Erythroblast (primary cell): ENCODE measurements around the gene NDUFB3.
"Not testable (repeated sequence)": the region's sequence is repeated elsewhere in the genome, so short reads cannot be mapped to it uniquely, and the experiment has no call there.

Experiments
- DNase-seq, 2 experiments: peaks; one replicate each; lab custom pipeline; 2025; lab: John Stamatoyannopoulos, UW
- GATA1 ChIP-seq: IDR thresholded peaks from 2 replicates; pipeline ENCODE4 v1.6.1; 2011; ENCODE audit warnings: low read depth, mild to moderate bottlenecking, control low read depth, low read length, moderate library complexity
- POLR2A ChIP-seq: IDR thresholded peaks from 2 replicates; pipeline ENCODE4 v1.6.1; 2011; ENCODE audit warnings: mild to moderate bottlenecking, low read length

NDUFB3 gene

DNA sequence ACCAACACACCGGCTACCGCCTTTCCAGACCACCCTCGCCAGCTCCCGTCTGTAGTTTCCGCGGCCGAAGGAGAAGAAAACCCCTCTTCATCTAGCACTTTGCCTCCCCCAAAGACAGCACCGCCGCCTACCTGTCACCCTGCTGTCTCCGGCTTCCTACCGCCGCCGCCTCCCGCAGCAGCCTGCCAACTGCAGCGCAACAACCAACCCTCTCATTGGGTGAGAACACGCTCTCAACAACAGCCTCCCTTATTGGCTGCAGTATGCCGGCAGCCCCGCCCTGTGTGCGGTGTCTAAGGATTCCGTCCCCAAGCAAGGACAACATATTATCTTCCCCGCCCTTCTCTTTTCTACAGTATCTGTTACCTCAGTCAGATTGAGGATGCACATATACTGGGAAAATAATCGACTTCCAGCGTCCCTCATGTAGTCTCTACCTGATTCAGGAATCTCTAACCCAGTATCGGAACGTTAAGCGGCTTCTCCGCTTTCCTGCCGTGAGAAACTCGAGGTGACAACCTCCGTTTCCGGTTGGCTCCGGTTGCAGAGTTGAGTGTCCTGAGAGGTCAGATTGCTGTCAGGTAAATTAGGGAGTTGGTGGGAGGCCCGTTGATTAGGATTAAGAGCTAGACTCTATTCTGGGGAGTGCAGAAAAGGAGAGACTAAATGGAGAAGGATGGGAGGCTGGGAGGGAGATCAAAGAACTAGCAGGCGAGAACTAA is at the start of gene NDUFB3, which contains the start of gene HYCC2:
TSS of gene NDUFB3 (plus strand) at position 523 of the 722 bp plus-strand sequence. CDS start 6,882 bp downstream, outside the sequence.
TSS of gene HYCC2 (minus strand) at position 193 of the 722 bp plus-strand sequence. CDS start 47,662 bp downstream, outside the sequence.
- TF ChIP-seq POLR2A (peak; percentile 92), GATA1 (no peak)

DNA sequence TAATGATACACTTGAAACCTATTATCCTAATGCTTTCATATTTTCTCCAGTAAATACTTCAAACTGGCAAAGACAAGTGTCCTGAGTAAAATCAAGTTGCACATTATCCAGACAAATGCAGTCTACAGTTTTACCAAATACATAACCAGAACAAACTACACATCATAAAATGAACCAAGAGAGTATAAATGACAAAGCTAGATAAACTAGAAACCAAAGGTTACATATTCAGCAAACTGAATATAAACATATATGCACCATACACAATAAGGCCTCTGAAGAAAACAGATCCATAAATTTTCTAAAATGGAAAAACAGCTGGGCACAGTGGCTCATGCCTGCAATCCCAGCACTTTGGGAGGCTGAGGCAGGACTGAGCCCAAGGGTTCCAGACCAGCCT is 47.3 kb upstream of the NDUFB3 start:
- TF ChIP-seq GATA1 = no peak
- TF ChIP-seq POLR2A = no peak
- DNase-seq = no peak

More for the DNA sequence above, at the start of gene NDUFB3, which contains the start of gene HYCC2:
- peak; percentile 98 to 99 for DNase-seq

DNA sequence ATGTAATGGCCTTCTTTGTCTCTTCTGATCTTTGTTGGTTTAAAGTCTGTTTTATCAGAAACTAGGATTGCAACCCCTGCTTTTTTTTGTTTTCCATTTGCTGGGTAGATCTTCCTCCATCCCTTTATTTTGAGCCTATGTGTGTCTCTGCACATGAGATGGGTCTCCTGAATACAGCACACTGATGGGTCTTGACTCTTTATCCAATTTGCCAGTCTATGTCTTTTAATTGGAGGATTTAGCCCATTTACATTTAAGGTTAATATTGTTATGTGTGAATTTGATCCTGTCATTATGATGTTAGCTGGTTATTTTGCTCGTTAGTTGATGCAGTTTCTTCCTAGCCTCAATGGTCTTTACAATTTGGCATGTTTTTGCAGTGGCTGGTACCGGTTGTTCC is 37.4 kb upstream of the NDUFB3 start:
- not testable (repeated sequence) for DNase-seq

DNA sequence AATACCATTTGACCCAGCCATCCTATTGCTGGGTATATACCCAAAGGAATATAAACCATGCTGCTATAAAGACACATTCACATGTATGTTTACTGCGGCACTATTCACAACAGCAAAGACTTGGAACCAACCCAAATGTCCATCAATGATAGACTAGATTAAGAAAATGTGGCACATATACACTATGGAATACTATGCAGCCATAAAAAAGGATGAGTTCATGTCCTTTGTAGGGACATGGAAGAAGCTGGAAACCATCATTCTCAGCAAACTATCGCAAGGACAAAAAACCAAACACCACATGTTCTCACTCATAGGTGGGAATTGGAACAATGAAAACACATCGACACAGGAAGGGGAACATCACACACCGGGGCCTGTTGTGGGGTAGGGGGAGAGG is 33.4 kb upstream of the NDUFB3 start:
- not testable (repeated sequence) for DNase-seq

DNA sequence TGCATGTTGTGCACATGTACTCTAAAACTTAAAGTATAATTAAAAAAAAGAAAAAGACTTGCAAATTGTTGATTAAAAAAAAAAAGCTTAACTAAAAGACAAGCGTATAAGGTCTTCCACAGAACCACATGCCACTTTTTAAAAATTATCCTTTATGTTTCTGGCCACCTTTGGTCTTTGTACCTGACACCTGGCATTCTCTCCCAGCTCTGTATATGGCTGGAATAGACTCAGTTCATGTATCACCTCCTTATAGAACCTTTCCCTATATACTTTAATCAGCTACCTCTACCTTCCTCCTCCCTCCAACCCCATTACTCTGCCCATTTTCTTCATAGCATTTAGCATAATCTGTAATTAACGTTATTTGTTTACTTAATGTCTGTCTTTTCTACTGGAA is 32.9 kb upstream of the NDUFB3 start:
- no peak for DNase-seq
- TF ChIP-seq POLR2A (no peak), GATA1 (no peak)

DNA sequence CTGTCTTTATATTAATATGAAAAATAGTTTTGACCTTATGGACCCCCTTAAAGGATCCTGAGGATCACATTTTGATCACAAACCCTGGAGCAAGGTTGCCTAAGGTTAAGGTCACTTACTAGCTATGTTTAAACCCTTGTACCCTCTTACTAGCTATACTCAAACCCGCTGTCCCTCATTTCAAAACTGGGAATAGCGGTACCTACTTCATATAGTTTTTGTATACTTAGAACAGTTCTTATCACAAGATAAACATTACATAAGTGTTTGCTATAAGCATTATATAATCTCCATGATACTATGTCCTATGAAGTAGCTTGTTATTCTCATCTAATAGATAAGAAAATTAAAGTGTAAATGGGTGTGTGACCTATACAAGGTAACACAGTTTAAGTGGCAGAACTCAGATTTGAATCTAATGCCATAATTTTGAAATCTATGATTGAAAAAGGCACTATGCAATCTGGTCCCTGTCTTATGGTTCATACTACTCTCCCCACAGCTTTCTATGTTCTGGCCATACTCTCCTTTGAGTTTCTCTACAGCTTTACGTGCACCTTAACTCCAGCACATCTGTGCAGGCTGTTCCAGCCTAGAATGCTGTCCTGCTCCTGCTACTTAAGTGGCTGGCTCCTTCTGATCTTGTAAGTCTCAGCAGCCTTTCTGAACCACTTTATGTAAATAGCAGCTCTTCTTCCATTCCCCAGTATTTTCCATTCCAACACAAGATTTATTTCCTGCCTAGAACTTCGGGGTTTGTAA is 30.8 kb upstream of the NDUFB3 start:
- TF ChIP-seq GATA1 = no peak
- no peak for DNase-seq

DNA sequence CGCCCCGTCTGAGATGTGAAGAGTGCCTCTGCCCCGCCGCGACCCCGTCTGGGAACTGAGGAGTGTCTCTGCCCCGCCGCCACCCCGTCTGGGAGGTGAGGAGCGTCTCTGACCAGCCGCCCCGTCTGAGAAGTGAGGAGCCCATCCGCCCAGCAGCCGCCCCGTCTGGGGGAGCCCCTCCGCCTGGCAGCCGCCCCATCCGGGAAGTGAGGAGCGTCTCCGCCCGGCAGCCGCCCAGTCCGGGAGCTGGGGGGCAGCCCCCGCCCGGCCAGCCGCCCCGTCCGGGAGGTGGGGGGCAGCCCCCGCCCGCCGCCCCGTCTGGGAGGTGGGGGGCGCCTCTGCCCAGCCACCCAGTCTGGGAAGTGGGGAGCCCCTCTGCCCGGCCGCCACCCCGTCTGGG is 29.4 kb upstream of the NDUFB3 start:
- DNase-seq = not testable (repeated sequence)

DNA sequence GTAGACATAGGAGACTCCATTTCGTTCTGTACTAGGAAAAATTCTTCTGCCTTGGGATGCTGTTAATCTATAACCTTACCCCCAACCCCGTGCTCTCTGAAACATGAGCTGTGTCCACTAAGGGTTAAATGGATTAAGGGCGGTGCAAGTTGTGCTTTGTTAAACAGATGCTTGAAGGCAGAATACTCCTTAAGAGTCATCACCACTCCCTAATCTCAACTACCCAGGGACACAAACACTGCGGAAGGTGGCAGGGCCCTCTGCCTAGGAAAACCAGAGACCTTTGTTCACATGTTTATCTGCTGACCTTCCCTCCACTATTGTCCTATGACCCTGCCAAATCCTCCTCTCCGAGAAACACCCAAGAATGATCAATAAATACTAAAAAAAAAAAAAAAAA is 28.8 kb upstream of the NDUFB3 start:
- peak in 1 of 2 experiments; percentile 5 for DNase-seq

DNA sequence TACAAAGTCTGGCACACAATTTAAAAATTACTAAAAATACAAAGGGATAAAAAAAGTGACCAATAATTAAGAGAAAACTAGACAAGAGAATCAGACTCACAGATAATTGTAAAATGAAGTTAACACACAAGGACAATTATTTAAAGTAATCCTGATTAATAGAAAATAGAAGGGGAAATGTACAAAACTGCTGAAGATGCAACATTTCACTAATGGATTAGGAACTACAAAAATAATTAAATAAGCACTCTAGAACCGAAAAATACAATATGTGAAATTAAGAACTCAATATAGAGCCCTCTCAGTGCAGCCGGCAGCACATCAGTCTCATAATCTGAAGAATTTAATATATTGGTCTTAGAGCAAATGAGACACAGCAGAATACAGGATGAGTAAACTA is 24.9 kb upstream of the NDUFB3 start:
- DNase-seq = no peak
- TF ChIP-seq GATA1 = no peak
- TF ChIP-seq POLR2A = no peak

DNA sequence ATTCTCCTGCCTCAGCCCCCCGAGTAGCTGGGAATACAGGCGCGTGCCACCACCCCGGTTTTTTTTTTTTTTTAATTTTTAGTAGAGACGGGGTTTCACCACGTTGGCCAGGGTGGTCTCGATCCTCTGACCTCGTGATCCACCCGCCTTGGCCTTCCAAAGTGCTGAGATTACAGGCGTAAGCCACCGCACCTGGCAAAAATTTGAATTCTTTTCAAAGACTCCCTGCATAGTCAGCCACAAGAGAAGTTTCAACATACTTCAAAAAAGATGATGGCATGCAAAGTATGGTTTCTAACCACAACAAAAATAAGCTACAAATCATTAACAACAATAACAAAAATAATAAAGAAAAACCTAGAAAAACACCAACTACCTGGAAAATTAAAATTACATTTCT is 22.3 kb upstream of the NDUFB3 start:
- TF ChIP-seq GATA1 (no peak), POLR2A (no peak)
- no peak for DNase-seq

DNA sequence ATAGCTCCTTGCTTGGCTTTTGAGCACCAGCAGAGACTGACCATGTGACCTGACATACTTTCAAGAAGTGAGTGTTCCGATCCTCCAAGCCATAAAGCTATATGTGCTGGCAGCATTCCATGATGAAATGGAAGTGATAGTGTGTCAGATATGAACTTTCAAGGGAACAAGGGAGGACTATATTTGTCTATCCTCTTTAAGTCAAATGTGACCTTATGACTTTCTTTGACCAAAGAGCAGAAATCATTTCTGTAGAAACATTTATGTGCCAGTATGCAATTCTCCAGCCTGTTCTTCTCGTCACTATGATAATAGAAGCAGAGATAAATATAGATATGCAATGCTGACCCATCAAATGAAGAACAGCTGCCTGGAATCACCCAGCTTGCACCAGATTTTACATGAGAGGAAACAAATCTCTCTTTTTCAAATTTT is 14.7 kb upstream of the NDUFB3 start:
- DNase-seq = no peak
- TF ChIP-seq POLR2A (no peak), GATA1 (no peak)

DNA sequence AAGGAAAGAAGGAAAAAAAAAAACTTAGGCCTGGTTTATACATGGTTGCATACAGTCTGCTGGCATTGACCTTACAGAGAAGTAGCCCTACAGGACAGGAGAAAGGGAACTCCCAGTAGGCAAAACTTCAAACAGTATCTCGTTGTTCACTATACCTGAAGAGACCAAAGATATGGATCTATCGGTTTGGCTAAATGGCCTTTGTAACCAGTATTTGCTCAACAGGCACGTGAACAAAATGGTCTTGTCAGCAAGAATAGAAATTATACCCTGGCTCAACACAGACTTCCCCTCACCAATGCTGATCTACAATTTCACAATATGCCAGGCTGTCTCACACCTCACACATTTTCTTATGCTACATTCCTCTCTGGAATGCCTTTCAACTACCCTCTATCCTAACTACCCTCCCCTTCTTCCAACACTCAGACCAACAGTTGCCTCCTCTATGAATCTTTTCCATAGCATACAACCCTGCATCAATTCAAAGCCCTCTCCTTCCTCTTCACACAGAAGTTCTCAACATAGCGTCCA is 14.0 kb upstream of the NDUFB3 start:
- no peak for DNase-seq
- TF ChIP-seq GATA1 (no peak), POLR2A (no peak)

DNA sequence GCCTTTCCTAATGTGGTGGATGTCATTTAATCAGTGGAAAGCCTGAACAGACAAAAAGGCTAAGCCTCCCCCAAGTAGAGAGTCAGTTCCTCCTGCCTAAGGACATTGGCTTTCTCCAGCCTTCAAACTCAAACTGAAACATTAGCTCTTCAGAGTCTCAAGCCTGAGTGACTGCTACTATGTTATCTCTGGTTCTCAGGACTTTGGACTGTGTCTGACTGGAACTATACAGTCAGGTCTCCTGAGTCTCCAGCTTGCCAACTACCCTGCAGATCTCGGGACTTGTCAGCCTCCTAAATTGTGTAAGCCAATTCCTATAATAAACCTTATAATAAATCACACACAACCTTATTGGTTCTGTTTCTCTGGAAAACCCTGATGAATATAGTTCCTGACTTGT is 12.9 kb upstream of the NDUFB3 start:
- peak; percentile 38 to 57 for DNase-seq
- no peak for TF ChIP-seq POLR2A
- TF ChIP-seq GATA1 = no peak

DNA sequence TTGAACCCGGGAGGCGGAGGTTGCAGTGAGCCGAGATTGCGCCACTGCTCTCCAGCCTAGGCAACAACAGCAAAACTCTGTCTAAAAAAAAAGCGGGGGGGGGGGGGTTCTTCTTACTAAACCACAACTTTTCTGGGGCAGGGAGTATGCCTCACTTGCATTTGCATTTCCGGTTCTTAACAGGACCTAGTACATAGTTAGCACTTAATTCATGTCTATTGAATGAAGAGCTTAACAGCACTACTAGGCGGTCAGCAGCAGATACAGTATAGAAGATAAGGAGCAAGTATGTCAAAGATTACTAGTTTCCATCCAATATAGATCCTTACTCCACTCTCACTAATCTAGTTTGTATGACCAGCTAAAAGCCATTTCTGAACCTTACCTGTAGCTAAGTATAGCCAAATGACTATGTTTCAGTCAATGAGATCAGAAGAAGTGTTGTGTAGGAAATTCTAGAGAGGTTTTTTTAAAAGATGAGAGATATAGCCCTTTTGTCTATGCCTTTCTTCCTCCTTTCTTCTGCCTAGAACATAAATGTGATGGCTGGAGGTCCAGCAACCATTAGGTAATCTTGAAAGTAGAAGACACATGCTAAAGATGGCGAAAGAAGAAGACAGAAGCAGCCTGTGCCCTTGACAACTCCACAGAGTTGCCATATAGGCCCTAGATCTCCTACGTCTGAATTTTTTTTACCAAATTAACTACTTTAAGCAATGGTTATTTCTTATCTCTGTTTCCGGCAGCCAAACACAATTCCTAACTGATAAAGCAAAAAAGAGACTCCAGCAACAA is 11.6 kb upstream of the NDUFB3 start:
- DNase-seq = peak; percentile 32 to 49
- TF ChIP-seq GATA1 = no peak
- TF ChIP-seq POLR2A = no peak

DNA sequence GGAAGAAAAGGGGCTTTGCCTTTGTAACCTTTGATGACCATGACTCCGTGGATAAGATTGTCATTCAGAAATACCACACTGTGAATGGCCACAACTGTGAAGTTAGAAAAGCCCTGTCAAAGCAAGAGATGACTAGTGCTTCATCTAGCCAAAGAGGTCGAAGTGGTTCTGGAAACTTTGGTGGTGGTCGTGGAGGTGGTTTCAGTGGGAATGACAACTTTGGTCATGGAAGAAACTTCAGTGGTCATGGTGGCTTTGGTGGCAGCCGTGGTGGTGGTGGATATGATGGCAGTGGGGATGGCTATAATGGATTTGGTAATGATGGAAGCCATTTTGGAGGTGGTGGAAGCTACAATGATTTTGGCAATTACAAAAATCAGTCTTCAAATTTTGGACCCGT is 8.3 kb upstream of the NDUFB3 start:
- not testable (repeated sequence) for DNase-seq
